Stimulated activated CD4-positive, alpha-beta T cell treated with anti-CD3 and anti-CD28 coated beads, Interleukin-1b, Interleukin-23, amount 100 ng/mL, for 48 hours (primary cell): Measurements from ENCODE around the gene CNTF.

Source experiments
- DNase-seq: peaks from one replicate; pipeline ENCODE4 v3.0.0-alpha.2; 2020

The CNTF gene

GRCh38 chr11:58608331-58608730 lies 14.1 kb upstream of the CNTF start:
- no peak for DNase-seq

- DNase-seq: no peak
Observed at GRCh38 chr11:58609723-58610122, 12.7 kb upstream of the CNTF start.

- DNase-seq: no peak
Observed at GRCh38 chr11:58613228-58613627, 9.2 kb upstream of the CNTF start.

- no peak for DNase-seq
Observed at GRCh38 chr11:58615559-58615958, 6.9 kb upstream of the CNTF start.

GRCh38 chr11:58616594-58616993 lies 5.9 kb upstream of the CNTF start:
- DNase-seq: no peak

GRCh38 chr11:58617976-58618557 lies 4.4 kb upstream of the CNTF start:
- DNase-seq: no peak

GRCh38 chr11:58621586-58622262 lies 741 bp upstream of the CNTF start:
- DNase-seq: no peak

- DNase-seq: no peak
Observed at GRCh38 chr11:58625086-58625485, 2.6 kb downstream of the CNTF start.

GRCh38 chr11:58625826-58626460 lies 3.5 kb downstream of the CNTF start:
- no peak for DNase-seq

- DNase-seq: no peak
Observed at GRCh38 chr11:58626934-58627483, 4.5 kb downstream of the CNTF start.

GRCh38 chr11:58628446-58628845 lies 6.0 kb downstream of the CNTF start:
- no peak for DNase-seq

- DNase-seq: no peak
Observed at GRCh38 chr11:58629857-58630256, 7.4 kb downstream of the CNTF start.

GRCh38 chr11:58631378-58631777 lies 8.9 kb downstream of the CNTF start:
- no peak for DNase-seq

GRCh38 chr11:58632510-58632909 lies 10.0 kb downstream of the CNTF start:
- DNase-seq: no peak

- DNase-seq: no peak
Observed at GRCh38 chr11:58636587-58636986, 14.1 kb downstream of the CNTF start.

GRCh38 chr11:58637371-58637770 lies 14.9 kb downstream of the CNTF start:
- no peak for DNase-seq

- no peak for DNase-seq
Observed at GRCh38 chr11:58639103-58639502, 16.6 kb downstream of the CNTF start.

GRCh38 chr11:58639669-58640068 lies 17.2 kb downstream of the CNTF start:
- DNase-seq: no peak

- no peak for DNase-seq
Observed at GRCh38 chr11:58640386-58641023, 18.0 kb downstream of the CNTF start.

GRCh38 chr11:58641341-58641740 lies 18.9 kb downstream of the CNTF start:
- DNase-seq: no peak

- DNase-seq: no peak
Observed at GRCh38 chr11:58641803-58642581, 19.5 kb downstream of the CNTF start.

GRCh38 chr11:58645854-58646253 lies 23.4 kb downstream of the CNTF start:
- DNase-seq: no peak

- no peak for DNase-seq
Observed at GRCh38 chr11:58647141-58647699, 24.8 kb downstream of the CNTF start.
